Left ventricle myocardium inferior (tissue), 1 donor: ENCODE measurements around the gene CUL2. TPM values are rescaled to one million over a fixed set of nuclear protein-coding genes. Genes with fewer than 3 reads are reported as not detected.

Experiments used
- DNase-seq: peaks from one replicate; pipeline ENCODE4 v3.0.0-alpha.2; 2020
- H3K27ac ChIP-seq: fragments of 200-600 bp; replicated peaks from 2 replicates; pipeline ENCODE4 v1.8.0; 2021
- H3K27me3 ChIP-seq: fragments of 200-600 bp; 2 replicates; pipeline ENCODE4 v1.8.0; 2021; ENCODE audit warnings: low read depth
- H3K36me3 ChIP-seq: fragments of 200-600 bp; 2 replicates; pipeline ENCODE4 v1.8.0; 2021
- H3K4me1 ChIP-seq: fragments of 200-600 bp; 2 replicates; pipeline ENCODE4 v1.8.0; 2021
- H3K4me3 ChIP-seq: fragments of 200-600 bp; 2 replicates; pipeline ENCODE4 v1.8.0; 2021; ENCODE audit warnings: mild to moderate bottlenecking, moderate library complexity
- H3K9me3 ChIP-seq: fragments of 200-600 bp; replicated peaks from 2 replicates; pipeline ENCODE4 v1.8.0; 2021
- intact Hi-C: fragments of 100-400 bp; cut with micrococcal nuclease; formaldehyde crosslinking; loops from one replicate; pipeline ENCODE4 v1.11.0; 2022
- total RNA-seq: library from RNA; stranded (reverse); fragmentation: NEBNext Ultra II Directional; extraction: Animal tissue kit (Norgen Biotek cat#: 25700); gene quantifications from one replicate; pipeline ENCODE4 v1.2.1, GENCODE V29; 2021
- TF ChIP-seq, protein P1 (sequence below): fragments of 200-600 bp; IDR thresholded peaks from 2 replicates; pipeline ENCODE4 v1.8.0; 2021; ENCODE audit warnings: antibody characterized with exemption, mild to moderate bottlenecking, borderline replicate concordance
- donor health status: DM: no; HTN: yes; CAD: no; lungs with severe emphysema.

The CUL2 gene
- total RNA-seq, 1 donor from 2014 or later = 35.9 TPM

DNA sequence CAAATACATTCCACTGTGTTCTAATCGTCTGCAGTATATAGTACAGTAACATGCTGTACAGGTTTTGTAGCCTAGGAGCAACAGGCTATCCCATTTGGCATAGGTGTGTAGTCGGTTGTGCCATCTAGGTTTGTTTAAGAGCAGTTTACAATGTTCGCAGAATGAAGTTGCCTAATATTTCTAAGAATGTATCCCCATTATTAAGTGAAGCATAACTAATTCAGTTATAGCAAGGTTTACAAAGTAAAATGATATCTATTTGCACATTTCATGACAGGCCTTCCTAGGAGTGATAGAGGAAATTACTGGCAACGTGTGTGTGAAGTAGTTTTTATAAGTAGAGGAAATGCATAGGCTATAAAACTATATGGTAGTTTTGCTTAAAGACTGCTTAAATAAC, 40.5 kb upstream of the CUL2 start:
- TF ChIP-seq, protein P1, sequence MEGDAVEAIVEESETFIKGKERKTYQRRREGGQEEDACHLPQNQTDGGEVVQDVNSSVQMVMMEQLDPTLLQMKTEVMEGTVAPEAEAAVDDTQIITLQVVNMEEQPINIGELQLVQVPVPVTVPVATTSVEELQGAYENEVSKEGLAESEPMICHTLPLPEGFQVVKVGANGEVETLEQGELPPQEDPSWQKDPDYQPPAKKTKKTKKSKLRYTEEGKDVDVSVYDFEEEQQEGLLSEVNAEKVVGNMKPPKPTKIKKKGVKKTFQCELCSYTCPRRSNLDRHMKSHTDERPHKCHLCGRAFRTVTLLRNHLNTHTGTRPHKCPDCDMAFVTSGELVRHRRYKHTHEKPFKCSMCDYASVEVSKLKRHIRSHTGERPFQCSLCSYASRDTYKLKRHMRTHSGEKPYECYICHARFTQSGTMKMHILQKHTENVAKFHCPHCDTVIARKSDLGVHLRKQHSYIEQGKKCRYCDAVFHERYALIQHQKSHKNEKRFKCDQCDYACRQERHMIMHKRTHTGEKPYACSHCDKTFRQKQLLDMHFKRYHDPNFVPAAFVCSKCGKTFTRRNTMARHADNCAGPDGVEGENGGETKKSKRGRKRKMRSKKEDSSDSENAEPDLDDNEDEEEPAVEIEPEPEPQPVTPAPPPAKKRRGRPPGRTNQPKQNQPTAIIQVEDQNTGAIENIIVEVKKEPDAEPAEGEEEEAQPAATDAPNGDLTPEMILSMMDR = no peak
- intact Hi-C loops = no loop called here
- no peaks in the 10 kb centered on the region for H3K36me3 ChIP-seq
- no peak overlapping the region for H3K4me3 ChIP-seq
- peaks cover 48% of the 10 kb centered on the region for H3K4me1 ChIP-seq
- DNase-seq = no peak
- no peaks in the 10 kb centered on the region for H3K9me3 ChIP-seq
- H3K27ac ChIP-seq = peak overlapping the region; percentile 44
- H3K27me3 ChIP-seq = no peaks in the 10 kb centered on the region

DNA sequence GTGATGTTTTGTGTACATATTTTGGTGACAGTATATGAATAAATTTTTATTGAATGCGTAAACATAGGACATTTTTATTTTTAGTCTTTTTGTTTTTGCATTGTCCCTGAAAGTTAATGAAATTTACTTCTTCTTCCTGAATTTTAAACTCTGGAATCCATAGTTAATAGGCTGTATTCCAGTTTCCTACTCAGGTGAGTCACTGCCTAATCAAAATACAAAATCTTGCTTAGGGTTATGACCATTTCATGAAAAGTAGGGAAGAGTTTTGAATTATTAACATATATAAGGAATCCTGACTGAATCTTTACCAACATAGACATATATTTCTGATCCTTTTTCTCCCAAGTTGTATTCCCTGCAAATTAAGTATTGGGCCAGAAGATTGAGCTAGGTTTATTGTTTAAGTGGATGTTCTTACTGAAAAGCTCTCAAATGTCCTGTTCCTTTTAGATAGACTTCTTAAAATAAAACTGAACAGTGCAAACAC, 39.1 kb upstream of the CUL2 start:
- intact Hi-C loops = no loop called here
- Histone ChIP-seq H3K9me3 (no peaks in the 10 kb centered on the region), H3K36me3 (no peaks in the 10 kb centered on the region), H3K4me1 (peaks cover 57% of the 10 kb centered on the region), H3K27ac (peak overlapping the region; percentile 44), H3K4me3 (peak overlapping the region; percentile 2), H3K27me3 (no peaks in the 10 kb centered on the region)
- TF ChIP-seq, protein P1 = no peak
- no peak for DNase-seq

DNA sequence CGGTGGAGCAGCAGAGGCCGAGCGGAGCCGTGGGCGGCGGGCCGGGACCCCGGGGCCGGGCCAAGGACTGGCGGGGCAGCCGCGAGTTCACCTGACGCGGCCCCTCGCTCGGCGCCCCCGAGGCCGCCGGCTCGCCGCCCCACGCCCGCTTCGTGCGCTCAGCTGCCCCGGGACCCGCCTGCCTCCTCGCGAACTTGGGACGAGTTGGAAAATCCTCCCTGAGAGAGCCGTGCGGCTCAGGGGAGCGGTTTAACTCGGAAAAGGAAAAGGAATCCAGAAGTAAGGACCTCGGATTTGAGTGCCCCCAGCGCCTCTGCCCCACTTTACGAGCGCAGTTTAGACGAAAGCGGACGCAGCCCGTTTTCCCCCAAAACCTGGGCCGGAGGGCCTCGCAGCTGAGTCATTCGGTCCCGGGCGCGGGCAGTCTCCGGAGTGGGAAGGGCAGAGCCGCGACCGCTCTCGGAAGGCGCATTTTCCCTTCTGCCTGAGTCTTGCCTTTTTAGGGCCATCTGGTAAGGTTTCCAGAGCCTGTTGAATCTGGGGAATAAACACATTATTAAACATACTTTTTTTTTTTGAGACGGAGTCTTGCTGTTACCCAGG, 37.2 kb upstream of the CUL2 start:
- intact Hi-C loops = no loop called here
- Histone ChIP-seq H3K4me1 (peaks cover 59% of the 10 kb centered on the region), H3K4me3 (peak overlapping the region; percentile 92), H3K27ac (peak overlapping the region; percentile 100), H3K9me3 (no peaks in the 10 kb centered on the region), H3K27me3 (no peaks in the 10 kb centered on the region), H3K36me3 (no peaks in the 10 kb centered on the region)
- DNase-seq = peak; percentile 61
- TF ChIP-seq, protein P1 = no peak

DNA sequence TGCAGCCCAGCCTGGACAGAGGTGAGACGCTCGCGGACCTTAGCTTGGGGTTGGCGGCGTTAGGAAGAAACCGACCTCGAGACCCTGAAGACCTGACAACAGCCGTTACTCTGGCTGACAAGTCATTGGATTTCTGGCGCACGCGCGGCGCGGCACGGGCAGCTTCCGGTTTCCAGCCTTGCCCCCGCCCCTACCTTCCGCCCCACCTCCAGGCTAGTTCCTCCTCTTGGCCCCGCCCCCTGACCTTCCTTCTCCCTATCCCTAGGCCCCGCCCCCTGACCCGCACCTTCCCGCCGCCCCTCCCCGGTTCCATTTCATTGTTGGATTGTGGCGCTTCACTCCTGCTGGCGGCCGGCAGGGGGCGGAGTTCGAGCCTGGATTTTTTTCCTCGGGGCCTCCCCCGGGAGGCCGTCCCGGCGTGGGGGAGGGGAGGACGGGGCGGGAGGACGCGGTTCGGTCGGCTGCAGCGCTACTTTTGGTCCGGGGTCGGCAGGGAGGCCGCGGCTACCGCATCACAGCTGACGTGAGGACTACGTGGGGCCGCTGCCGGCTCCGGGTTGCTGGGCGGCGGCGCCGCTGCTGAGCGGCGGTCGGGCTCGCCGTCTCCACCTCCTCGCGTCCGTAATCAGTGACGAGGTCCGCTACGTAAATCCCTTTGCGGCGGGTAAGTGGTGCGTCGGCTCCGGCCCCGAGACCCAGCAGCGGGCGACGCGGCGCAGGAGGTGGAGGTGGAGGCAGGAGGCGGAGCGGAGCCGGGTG, 36.6 kb upstream of the CUL2 start, which contains the start of gene CREM:
Gene CREM (plus strand): TSS at position 317 of the 759 bp plus-strand sequence. CDS start 10,990 bp downstream, outside the sequence.
- TF ChIP-seq, protein P1 = peak; percentile 92
- Histone ChIP-seq H3K4me1 (peaks cover 57% of the 10 kb centered on the region), H3K36me3 (no peaks in the 10 kb centered on the region), H3K9me3 (no peaks in the 10 kb centered on the region), H3K27ac (peak within 1 kb of the TSS; percentile 100), H3K27me3 (no peaks in the 10 kb centered on the region), H3K4me3 (peak within 1 kb of the TSS; percentile 92)
- peak; percentile 100 for DNase-seq
- intact Hi-C loops = no loop called here

DNA sequence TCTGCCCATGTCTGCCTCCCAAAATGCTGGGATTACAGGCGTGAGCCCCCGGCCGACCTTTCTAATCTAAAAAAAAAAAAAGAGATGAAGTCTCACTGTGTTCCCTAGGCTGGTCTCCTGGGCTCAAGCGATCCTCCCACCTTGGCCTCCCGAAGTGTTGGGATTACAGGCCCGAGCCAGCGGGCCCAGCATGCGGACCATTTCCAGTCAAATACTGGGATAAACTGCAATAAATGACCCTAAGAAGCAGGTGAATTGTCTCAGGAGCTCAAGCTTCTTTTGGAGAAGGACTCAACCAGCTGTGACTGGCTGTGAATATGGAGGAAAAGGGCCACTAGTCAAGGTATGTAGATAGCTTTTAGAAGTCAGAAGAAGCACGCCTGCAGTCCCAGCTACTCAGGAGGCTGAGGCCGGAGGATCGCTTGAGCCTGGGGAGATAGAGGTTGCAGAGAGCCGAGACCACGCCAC, 36.0 kb upstream of the CUL2 start:
- TF ChIP-seq, protein P1 = no peak
- Histone ChIP-seq H3K4me3 (peak overlapping the region; percentile 92), H3K36me3 (no peaks in the 10 kb centered on the region), H3K27ac (peak overlapping the region; percentile 100), H3K4me1 (peaks cover 54% of the 10 kb centered on the region), H3K27me3 (no peaks in the 10 kb centered on the region), H3K9me3 (no peaks in the 10 kb centered on the region)
- intact Hi-C loops = no loop called here
- DNase-seq = no peak
